GM11168 (cell line): ENCODE results near the gene SHISA3.

Experiments
- in situ Hi-C: fragments of 300-500 bp; cut with MboI; formaldehyde crosslinking; loops from one replicate; pipeline ENCODE4 v1.12.0; 2022; ENCODE audit warnings: low sequenced_read_pairs; ENCODE audit not compliant: unreplicated experiment

Gene SHISA3

GRCh38 chr4:42390622-42391354, 6.5 kb upstream of the SHISA3 start:
- in situ Hi-C loops: no loop called here

- in situ Hi-C loops: no loop called here
These were observed 6.0 kb upstream of the SHISA3 start for GRCh38 chr4:42391355-42391664.

- in situ Hi-C loops: no loop called here
These were observed 5.3 kb upstream of the SHISA3 start for GRCh38 chr4:42391981-42392380.

GRCh38 chr4:42392436-42392835, 4.9 kb upstream of the SHISA3 start:
- in situ Hi-C loops: no loop called here

- in situ Hi-C loops: no loop called here
These were observed 1.7 kb upstream of the SHISA3 start for GRCh38 chr4:42395595-42395994.

GRCh38 chr4:42396361-42396751, 932 bp upstream of the SHISA3 start:
- in situ Hi-C loops: no loop called here

- in situ Hi-C loops: no loop called here
These were observed 415 bp downstream of the SHISA3 start for GRCh38 chr4:42397635-42398170.

- in situ Hi-C loops: no loop called here
These were observed 1.0 kb downstream of the SHISA3 start for GRCh38 chr4:42398171-42398870.

GRCh38 chr4:42398871-42399331, 1.6 kb downstream of the SHISA3 start:
- in situ Hi-C loops: no loop called here

- in situ Hi-C loops: no loop called here
These were observed 2.1 kb downstream of the SHISA3 start for GRCh38 chr4:42399393-42399792.

- in situ Hi-C loops: no loop called here
These were observed 3.9 kb downstream of the SHISA3 start for GRCh38 chr4:42401171-42401570.

GRCh38 chr4:42404001-42404400, 6.7 kb downstream of the SHISA3 start:
- in situ Hi-C loops: no loop called here

GRCh38 chr4:42410446-42410845, 13.2 kb downstream of the SHISA3 start:
- in situ Hi-C loops: no loop called here

- in situ Hi-C loops: no loop called here
These were observed 14.5 kb downstream of the SHISA3 start for GRCh38 chr4:42411803-42412202.

- in situ Hi-C loops: no loop called here
These were observed 15.0 kb downstream of the SHISA3 start for GRCh38 chr4:42412251-42412650.

GRCh38 chr4:42415281-42415680, 18.0 kb downstream of the SHISA3 start:
- in situ Hi-C loops: no loop called here

- in situ Hi-C loops: no loop called here
These were observed 18.7 kb downstream of the SHISA3 start for GRCh38 chr4:42416017-42416416.

- in situ Hi-C loops: no loop called here
These were observed 20.3 kb downstream of the SHISA3 start for GRCh38 chr4:42417550-42417949.

- in situ Hi-C loops: no loop called here
These were observed 22.9 kb downstream of the SHISA3 start for GRCh38 chr4:42420140-42420539.

GRCh38 chr4:42425146-42426065, 28.1 kb downstream of the SHISA3 start:
- in situ Hi-C loops: no loop called here

- in situ Hi-C loops: no loop called here
These were observed 30.7 kb downstream of the SHISA3 start for GRCh38 chr4:42428036-42428435.
